Measurements from ENCODE around the gene PPM1L. TPM values are rescaled to one million over a fixed set of nuclear protein-coding genes. Genes with fewer than 3 reads are reported as not detected.

The PPM1L gene
- total RNA-seq, 1 donor from 2014 or later: 63.9 TPM

DNA sequence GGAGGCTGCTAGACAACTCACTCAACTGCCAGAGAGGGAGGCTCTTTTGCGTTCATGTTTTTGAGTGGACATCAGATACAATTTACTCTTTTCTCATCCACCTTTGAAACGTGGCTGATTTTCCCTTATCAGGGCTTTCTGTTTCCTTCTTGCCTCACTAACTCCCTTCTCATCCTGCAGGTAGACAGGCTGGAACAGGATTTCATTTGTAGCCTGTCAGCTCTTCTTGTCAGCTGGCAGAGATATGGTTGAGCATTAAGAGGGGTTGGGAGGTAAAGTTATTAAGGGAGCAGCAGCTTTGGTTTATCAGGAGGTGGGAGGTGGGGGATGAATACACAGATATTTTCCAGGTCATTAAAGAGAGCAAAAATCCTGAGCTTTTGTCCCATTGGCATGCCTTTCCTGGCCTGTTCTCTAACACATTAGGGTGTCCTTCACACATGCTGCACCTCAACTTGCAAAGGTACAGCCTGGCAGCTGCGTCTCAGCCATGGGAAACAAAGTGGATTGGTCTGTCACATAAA is 73.5 kb downstream of the PPM1L start:
- ATAC-seq (no peak), DNase-seq (ENCODE audit: missing footprints) (no peak)
- intact Hi-C loops (cut with DNase I): loop anchor here (5.0 kb wide), 1 partner anchor 33 kb away; no protein-coding TSS in a partner anchor

DNA sequence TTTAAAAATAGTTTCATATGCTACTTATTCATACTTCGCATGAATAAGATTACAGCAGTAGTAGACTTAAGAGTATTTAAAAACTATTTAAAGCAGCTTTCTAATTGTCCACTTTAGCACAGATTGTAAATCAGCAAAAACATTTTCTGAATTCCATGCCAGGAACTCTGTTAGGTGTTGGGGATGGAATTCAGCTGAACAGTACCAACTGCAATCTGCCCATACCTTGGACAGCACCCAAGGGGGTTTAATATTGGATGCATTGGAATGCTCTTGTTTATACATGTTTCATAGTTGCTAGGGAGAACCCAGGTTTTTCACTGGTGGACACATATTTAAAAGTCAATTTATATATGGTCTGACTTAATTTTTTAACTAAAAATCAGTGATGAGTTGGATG is 74.8 kb downstream of the PPM1L start:
- no peak for DNase-seq (ENCODE audit: missing footprints)
- ATAC-seq: no peak
- intact Hi-C loops (cut with DNase I): no loop called here

DNA sequence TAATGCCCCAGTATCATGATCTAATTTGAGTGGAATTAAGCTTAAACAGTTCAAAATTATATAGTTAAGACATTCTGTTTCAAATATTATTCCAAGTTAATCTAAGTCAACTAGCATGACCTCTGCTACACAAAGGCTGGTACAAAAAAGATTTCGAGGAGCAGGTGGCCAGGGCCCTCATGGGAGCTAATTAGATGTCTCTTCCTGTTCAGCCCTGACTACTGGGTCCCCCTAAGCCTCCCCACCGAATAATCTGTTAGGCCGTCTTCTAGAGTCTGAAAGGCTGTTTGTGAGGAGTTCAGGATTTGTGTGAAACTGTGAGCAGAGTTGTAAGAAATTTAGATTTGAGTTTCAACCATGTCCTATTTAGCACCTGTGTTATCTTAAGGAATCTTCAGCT is 75.4 kb downstream of the PPM1L start:
- intact Hi-C loops (cut with DNase I): no loop called here
- ATAC-seq (no peak), DNase-seq (ENCODE audit: missing footprints) (peak; percentile 46)

DNA sequence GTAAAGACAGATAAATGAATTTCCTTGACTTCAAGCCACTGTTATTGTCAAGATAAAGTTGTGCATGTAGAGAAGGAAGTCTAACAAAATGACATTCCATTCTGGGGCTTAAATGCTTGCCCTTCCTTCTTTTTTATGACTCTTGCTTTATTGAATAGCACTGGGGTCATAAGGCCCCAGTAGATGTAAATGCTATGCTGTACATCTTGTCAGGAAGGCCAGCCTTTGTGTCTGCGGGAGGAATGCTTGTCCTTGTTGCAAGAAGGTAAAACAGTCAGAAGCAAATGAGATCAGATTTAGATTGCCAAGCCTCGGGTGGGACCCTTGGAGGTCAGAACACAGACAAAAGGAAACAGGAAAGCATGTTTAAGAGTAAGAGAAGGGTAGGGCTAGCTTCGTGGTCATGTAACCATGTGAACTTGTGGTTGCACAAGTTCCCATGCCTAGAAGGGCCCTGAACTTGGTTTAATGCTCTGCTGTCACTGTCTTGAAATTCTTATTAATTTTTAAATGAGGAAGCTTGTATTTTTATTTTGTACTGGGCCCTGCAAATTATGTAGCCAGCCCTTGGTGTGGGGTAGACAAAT is 81.5 kb downstream of the PPM1L start:
- DNase-seq (ENCODE audit: missing footprints) (no peak), ATAC-seq (no peak)
- intact Hi-C loops (cut with DNase I): no loop called here

DNA sequence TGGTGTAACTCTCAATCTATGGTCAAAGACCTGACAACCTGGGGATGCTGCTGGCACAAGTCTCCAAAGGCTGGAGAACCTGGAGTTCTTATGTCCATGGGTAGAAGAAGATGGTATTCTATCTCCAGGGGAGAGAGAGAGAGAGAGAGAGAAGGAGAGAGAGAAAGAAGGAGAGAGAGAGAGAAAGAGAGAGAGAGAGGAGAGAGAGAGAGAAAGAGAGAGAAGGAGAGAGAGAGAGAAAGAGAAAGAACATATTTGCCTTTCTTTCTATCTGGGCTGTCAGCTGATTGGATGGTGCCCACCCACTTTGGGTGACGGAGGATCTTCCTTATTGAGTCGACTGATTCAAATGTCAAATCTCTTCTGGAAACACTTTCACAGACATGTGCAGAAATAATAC is 84.6 kb downstream of the PPM1L start:
- no peak for DNase-seq (ENCODE audit: missing footprints)
- intact Hi-C loops (cut with DNase I): no loop called here
- ATAC-seq: no peak

DNA sequence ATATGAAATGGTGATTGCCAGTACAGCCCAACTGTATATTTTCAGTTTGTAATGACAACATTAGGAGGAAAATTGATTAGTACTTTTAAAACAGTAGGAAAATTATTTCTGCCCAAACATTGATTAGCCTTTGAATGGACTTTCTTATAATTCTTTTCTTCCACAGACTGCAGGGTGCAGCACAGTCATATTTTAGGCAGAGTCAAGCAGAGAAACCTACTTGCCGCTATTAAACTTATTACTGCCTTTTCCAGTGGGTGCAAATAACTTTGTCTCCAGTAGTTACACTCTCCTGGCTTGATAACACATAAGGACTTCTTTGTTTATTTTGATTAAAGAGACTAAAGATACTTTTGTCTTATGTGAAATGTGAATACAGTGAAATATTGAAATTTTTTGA is 85.4 kb downstream of the PPM1L start:
- intact Hi-C loops (cut with DNase I): no loop called here
- ATAC-seq: no peak

DNA sequence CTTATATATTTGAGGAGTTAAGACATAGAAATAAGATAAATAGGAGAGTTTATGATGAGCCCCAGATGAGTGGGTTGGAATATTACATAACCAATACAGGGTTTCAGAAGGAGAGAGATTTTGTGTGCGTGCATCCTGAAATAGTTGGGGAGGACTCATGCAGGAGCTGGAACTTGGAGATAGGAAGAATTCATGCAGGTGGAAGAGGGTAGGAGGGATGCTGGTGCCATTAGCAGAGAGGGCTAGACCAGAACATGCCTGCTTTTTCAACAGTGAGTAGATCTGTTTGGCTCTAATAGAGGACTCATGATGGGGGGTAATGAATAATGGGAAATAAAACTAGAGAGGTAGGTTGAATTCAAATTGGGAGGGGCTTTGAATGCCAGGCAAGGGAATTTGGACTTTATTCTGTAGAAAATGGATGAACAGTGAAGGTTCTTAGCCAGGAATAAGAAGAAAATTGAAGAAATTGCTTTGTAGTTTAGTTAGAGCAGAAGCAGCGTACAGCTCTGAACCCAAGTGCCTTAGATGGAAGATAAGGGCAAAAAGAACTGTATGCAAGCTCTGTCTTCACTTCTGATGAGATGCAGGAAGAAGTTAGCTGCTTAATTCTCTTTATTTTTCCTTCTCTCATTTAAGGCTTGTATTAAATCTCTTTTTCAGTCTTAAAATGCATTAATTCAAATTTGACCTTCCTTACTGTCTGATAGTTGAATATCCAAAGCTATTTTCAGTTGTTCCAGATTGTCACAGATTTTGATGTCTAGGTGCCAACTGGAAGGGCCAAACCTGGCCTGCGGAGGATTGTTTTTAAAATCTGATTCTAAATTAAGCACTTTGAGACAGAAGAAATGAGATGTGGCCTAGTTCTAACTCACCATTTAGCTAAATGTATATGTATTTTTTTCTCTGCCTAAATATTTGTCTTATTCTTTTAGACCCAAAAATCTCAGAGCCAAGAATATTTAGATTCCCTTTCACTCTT is 86.3 kb downstream of the PPM1L start:
- DNase-seq (ENCODE audit: missing footprints) (no peak), ATAC-seq (peak; percentile 37)
- intact Hi-C loops (cut with DNase I): no loop called here

More for the DNA sequence above, 85.4 kb downstream of the PPM1L start:
- DNase-seq (ENCODE audit: missing footprints): no peak

DNA sequence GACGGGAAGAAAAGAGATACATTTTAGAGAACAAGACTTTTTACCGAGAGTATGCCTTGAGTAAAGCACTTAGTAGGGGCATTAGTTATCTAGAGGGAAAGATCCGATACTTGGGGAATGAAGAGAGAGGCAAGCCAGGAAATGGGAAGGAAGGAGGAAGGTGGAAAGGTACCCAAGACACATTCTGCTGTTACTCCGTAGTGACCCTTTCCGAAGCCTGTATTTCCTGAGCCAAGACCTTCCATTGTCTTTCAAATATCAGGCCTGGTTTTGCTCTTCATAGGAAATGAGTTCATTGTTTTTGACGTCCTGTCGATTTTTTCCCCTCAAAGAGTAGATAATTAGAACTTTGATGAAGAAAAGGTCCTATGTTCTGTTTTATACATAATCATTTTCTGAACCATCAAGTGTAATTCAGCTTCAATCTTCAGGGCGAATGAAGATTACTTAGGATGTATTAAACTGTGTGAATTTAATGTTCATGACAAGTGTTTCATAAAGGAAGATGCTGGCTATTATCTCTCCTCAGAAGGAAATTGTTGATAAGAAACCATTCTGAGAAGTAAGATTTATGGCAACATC is 95.7 kb downstream of the PPM1L start:
- ATAC-seq: no peak
- no peak for DNase-seq (ENCODE audit: missing footprints)
- intact Hi-C loops (cut with DNase I): no loop called here

DNA sequence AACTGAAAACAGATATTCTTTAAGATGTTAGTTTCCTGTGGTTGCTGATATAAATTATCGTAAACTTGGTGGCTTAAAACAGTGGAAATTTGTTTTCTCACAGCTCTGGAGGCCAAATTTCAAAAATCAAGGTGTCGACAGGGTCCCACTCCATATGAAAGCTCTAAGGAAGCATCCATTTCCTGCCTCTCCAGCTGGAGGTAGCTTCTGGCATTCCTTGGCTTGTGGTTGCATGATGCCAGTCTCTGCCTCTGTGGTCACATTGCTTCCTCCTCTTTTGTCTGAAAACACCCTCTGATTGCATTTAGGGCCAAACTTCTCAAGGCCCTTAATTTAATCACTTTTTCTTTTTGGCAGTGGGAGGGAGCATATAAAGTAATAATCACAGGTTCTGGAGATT is 96.8 kb downstream of the PPM1L start:
- DNase-seq (ENCODE audit: missing footprints) (no peak), ATAC-seq (no peak)
- intact Hi-C loops (cut with DNase I): no loop called here

DNA sequence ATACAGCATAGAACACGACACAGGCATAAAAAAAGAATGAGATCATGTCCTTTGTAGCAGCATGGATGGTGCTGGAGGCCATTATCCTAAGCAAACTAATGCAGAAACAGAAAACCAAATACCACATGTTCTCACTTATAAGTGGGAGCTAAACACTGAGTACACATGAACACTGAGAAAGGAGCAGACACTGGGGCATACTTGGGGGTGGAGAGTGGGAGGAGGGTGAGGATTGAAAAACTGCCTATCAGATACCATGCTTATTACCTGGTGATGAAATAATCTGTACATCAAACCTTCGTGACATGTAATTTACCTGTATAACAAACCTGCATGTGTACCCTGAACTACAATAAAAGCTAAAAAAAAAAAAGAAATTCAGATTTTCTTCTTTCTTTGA is 100.4 kb downstream of the PPM1L start:
- intact Hi-C loops (cut with DNase I): no loop called here
- no peak for DNase-seq (ENCODE audit: missing footprints)
- ATAC-seq: no peak

DNA sequence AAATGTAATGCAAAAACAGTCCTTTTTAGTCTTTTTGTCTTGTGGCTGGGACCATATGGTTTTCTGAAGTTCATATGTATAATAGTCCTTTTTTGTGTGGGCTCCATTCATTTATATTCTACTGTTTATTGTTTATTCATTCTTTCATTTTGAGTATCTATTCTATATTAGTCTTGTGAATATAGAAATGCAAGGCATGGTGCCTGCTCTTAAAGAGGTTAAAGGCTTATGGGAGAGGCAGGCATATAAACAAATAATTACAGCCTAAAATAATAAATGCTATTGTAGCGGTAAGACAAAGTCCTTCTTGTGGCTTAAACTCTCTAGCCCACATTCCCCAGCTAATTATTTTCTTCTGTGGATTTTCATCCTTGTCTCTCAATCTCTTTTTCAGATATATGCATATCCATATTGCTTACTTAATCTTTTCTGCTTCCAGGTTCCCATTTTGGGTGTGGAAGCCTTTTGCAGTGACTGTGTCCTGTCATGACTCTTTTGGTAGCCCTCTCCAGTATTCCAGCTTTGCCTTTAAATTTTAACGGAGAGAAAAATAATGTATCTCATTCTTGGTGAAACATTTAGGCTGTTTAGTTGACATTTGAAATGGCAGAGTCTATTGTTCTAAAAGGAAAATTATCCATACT is 101.6 kb downstream of the PPM1L start:
- ATAC-seq (no peak), DNase-seq (ENCODE audit: missing footprints) (no peak)
- intact Hi-C loops (cut with DNase I): no loop called here

DNA sequence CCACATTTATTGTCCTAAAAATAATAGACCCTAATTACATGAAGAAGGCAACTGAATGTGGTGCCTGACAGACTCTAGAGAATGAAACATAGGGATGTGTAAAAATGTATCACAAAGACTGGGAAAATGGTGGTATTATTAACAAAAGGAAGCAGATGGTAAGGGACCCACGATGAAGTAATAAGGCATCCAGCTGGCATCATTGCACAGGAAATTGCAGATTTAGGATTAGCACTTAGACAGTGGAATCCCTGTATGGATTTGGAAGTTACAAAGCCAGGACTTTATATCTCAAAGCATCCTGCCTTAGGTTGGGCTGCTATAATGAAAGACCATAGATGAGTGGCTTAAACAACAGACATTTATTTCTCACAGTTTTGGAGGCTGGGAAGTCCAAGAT is 104.3 kb downstream of the PPM1L start:
- intact Hi-C loops (cut with DNase I): loop anchor here (5.0 kb wide), 1 partner anchor 33 kb away; no protein-coding TSS in a partner anchor
- DNase-seq (ENCODE audit: missing footprints) (no peak), ATAC-seq (no peak)

DNA sequence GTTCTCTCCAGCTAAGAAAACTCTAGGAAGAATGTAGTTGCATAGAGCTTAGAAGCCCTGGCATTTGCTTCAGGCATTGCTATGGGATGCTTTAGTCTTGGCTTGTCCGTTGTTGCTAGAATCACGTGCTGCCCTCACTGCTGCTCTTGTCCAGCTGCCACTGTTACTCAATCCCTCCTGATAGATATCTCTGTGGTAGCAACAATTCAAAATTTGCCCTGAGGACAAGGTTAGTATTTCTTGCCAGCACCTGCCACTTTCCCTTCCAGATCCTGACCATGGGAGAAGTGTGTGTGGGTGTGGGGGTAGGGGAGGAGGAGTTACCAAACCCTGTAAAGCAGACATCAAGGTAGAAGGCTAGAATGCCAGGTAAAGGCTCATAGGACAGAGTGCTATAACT is 113.8 kb downstream of the PPM1L start:
- ATAC-seq: peak; percentile 88
- DNase-seq (ENCODE audit: missing footprints): no peak
- intact Hi-C loops (cut with DNase I): loop anchor here (5.0 kb wide), 1 partner anchor 113 kb away; the partner anchor contains the start of gene PPM1L

DNA sequence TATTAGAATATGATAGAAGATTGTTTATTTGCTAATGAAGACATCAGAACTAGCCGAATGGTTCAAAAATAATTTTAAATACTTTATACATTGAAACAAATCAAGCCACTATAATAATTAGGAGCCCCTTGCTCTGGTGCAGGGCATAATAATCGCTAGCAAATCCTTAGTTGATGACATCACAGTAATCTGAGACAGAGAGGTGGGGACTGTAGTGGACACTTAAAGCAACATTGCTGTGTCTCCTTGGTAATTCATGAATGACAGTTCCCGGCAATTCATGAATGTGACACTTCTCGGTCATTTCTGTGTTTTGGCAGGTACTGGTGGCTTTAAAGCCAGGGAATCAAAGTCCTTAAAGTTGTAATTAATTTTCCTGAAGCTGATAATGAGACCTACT is 114.3 kb downstream of the PPM1L start:
- intact Hi-C loops (cut with DNase I): loop anchor here (5.0 kb wide), 1 partner anchor 113 kb away; the partner anchor contains the start of gene PPM1L
- DNase-seq (ENCODE audit: missing footprints) (no peak), ATAC-seq (peak; percentile 83)

DNA sequence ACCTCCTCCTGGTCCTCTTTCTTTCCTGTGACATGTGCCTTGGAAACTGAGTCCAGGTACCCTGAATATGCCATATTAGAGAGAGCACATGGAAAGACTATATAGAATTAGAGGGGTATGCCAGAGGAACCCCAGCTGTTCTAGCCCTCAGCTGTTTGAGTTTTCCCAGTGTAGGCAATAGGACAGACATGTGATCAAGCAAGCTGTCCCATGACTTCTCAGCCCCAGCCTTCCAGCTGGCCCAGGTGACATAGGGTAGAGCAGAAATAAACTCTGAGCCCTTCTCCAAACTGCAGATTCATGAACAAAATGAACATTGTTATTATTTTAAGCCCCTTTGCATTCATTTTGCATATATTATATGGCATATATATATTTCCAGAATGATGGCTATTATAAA is 118.7 kb downstream of the PPM1L start:
- no peak for DNase-seq (ENCODE audit: missing footprints)
- intact Hi-C loops (cut with DNase I): loop anchor here (5.0 kb wide), 1 partner anchor 117 kb away; the partner anchor contains the start of gene PPM1L
- ATAC-seq: peak; percentile 11

DNA sequence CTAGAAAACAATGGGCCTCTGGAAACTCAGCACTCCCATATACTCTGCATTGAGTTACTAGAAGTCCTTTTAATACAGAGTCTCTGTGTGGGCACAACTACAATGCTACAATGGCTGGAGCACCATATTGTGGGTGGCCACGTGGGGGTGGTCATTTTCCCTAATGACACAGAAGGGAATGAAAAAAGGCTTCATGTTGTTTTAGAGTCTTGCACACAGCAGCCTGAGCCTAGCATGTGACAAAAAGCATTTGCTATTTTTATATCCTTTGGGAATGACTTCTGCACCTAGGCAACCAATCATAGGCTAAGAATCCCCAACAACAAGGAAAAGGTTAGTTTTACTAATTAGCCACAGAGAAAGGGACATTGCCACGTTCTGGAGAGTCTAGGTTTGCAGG is 120.6 kb downstream of the PPM1L start:
- ATAC-seq (no peak), DNase-seq (ENCODE audit: missing footprints) (no peak)
- intact Hi-C loops (cut with DNase I): no loop called here

DNA sequence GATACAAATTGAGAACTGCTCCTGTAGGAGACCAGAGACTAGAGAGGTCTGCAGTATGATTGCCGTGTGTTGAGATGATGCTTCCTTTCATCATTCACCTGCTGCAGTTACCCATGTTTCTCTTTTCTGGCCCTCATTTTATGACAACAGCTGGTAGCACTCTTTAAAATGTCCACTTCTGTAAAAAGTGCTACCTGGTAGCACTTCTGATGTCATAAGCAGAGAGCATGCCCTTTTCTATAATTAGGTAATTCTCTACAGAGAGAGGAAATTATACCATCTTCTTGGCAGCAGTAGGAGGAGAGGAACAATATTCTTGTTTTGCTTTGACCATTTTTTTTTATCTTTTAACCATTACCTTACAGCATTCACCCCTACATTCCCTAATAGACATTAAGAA is 123.8 kb downstream of the PPM1L start:
- DNase-seq (ENCODE audit: missing footprints) (no peak), ATAC-seq (no peak)
- intact Hi-C loops (cut with DNase I): no loop called here

DNA sequence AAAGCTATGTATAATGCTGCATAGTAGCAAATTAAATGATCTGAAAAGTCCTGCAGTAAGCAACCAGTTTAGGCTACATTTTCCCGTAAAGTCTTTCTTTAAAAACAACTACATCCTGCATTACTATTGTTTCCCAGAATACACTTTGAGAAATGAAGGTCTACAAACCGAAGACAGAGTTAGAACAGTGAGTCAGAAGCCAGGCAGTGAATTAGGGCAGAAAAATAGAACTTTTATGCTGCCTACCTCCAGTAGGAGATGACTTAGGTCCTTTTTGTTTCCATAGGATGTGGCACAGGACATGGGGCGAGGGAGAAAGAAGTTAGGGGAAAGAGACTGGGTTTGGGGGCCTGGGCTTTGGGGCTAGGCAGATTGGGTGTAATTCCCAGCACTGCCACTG is 127.3 kb downstream of the PPM1L start:
- no peak for DNase-seq (ENCODE audit: missing footprints)
- intact Hi-C loops (cut with DNase I): no loop called here
- ATAC-seq: no peak

DNA sequence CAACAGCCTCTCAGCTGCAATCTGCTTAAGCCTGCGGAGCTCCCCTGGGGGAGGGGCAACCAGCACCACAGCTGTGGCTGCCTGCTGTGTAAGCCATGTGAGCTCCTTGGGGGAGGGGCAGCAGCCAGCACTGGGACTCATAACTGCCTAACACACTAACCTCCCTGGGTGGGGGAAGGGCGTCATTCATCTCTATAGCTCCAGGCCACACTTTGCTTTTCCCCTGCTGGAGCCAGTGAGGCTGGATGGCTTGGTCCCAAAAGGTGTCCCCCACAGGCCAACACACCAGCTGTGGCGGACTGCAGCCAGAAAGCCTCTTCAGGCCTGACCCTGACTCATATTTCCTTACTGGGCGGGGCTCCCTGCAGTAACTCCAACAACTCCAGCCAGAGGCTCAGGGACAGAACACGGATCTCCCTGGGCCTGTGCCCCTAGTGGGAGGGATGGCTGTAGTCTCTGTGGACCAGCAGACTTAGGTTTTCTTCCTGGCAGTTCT is 129.8 kb downstream of the PPM1L start:
- ATAC-seq (peak; percentile 91), DNase-seq (ENCODE audit: missing footprints) (peak; percentile 88)
- intact Hi-C loops (cut with DNase I): no loop called here
